GM12872 (cell line): ENCODE data around the gene PRTN3.

Experiments
- TF ChIP-seq, protein P1 (sequence below): IDR thresholded peaks from 3 replicates; pipeline ENCODE4 v1.5.1; 2011; ENCODE audit warnings: low read depth, mild to moderate bottlenecking, low read length, moderate library complexity; ENCODE audit not compliant: insufficient read depth

Gene PRTN3

DNA sequence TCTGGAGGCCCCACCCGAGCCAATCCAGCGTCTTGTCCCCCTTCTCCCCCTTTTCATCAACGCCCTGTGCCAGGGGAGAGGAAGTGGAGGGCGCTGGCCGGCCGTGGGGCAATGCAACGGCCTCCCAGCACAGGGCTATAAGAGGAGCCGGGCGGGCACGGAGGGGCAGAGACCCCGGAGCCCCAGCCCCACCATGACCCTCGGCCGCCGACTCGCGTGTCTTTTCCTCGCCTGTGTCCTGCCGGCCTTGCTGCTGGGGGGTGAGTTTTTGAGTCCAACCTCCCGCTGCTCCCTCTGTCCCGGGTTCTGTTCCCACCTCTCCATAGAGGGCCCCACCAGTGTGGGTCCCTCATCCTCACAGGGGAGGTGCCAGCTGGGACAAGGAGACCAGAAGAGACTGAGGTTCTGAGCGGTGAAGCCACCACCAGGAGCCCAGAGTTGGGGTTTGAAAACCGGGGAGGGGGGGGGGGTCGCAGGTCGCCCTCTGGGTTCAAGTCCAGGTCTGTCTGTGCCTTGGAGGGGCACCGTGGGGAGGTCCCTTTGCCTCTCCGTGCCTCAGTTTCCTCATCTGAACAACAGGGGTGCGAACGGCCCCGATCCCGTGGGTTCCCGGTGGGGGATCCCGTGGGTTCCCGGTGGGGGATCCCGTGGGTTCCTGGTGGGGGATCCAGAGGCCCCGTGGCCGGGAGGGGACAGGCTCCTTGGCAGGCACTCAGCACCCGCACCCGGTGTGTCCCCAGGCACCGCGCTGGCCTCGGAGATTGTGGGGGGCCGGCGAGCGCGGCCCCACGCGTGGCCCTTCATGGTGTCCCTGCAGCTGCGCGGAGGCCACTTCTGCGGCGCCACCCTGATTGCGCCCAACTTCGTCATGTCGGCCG is 11.6 kb downstream of the PRTN3 start, which contains the start of gene ELANE:
Gene ELANE, plus strand, starts transcription at position 168 of the 878 bp plus-strand sequence. Its CDS starts 26 bp downstream, at position 194.
- TF ChIP-seq, protein P1, sequence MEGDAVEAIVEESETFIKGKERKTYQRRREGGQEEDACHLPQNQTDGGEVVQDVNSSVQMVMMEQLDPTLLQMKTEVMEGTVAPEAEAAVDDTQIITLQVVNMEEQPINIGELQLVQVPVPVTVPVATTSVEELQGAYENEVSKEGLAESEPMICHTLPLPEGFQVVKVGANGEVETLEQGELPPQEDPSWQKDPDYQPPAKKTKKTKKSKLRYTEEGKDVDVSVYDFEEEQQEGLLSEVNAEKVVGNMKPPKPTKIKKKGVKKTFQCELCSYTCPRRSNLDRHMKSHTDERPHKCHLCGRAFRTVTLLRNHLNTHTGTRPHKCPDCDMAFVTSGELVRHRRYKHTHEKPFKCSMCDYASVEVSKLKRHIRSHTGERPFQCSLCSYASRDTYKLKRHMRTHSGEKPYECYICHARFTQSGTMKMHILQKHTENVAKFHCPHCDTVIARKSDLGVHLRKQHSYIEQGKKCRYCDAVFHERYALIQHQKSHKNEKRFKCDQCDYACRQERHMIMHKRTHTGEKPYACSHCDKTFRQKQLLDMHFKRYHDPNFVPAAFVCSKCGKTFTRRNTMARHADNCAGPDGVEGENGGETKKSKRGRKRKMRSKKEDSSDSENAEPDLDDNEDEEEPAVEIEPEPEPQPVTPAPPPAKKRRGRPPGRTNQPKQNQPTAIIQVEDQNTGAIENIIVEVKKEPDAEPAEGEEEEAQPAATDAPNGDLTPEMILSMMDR: no peak

DNA sequence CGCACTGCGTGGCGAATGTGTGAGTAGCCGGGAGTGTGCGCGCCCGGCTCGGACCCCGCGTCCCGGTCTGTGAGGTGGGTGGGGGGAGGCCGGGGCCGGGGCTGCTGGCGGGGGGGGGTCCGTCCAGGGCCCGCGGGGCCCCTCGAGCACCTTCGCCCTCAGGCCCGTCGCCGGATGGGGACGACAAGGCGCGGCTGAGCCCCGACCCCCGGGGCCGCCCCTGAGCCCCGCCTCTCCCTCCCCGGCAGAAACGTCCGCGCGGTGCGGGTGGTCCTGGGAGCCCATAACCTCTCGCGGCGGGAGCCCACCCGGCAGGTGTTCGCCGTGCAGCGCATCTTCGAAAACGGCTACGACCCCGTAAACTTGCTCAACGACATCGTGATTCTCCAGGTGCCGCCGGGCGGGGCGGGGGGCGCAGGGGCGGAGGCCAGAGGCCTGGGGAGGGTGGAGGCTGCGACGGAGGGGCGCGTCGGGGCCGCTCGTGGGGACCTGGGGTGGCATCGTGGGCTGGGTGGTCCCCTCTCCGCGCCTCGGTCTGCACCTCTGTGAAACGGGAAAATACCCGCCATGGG is 12.3 kb downstream of the PRTN3 start:
- TF ChIP-seq, protein P1: no peak

DNA sequence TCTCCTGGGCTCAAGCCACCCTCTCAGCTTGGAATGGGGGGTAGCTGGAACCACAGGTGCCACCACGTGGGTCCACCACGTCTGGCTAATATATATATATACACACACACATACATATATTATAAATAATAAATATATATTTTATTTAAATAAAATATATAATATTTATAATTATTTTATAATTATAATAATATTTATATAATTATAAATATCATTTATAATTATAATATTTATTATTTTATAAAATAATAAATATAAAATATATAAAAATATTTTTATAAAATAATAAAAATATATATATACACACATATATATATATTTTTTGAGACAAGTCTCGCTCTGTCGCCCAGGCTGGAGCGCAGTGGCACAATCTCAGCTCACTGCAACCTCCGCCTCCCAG is 13.8 kb downstream of the PRTN3 start:
- TF ChIP-seq, protein P1: no peak

DNA sequence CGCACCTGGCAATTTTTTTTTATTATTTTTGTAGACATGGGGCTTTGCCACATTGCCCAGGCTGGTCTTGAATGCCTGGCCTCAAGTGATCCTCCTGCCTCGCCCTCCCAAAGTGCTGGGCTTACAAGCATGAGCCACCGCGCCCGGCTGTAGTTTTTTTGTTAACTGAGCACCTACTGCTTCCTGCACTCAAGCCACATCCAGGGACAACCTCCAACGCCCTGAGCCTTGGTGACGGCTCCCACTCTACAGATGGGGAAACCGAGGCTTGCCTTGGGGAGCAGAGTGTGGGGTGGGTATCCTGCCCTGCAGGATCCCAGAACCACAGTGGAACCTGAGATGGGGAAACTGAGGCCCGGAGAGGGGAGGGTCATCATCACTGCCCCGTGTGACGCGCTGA is 14.3 kb downstream of the PRTN3 start:
- TF ChIP-seq, protein P1: no peak

DNA sequence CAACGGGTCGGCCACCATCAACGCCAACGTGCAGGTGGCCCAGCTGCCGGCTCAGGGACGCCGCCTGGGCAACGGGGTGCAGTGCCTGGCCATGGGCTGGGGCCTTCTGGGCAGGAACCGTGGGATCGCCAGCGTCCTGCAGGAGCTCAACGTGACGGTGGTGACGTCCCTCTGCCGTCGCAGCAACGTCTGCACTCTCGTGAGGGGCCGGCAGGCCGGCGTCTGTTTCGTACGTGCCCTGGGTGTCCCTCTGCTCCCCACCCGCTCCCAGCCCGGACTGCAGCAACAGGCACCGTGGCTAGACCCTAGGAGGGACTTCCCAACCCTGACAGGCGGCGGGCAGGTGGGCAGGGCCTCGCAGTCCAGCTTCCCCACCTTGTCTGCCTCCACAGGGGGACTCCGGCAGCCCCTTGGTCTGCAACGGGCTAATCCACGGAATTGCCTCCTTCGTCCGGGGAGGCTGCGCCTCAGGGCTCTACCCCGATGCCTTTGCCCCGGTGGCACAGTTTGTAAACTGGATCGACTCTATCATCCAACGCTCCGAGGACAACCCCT is 14.8 kb downstream of the PRTN3 start:
- TF ChIP-seq, protein P1: no peak

GRCh38 chr19:858284-858683 is 17.5 kb downstream of the PRTN3 start:
- TF ChIP-seq, protein P1: no peak
